WERI-Rb-1 (cell line): ENCODE data around the gene FFAR1.
"Not testable (repeated sequence)": the region's sequence is repeated elsewhere in the genome, so short reads cannot be mapped to it uniquely, and the experiment has no call there.

Experiments
- DNase-seq: peaks from one replicate; pipeline ENCODE4 v3.0.0-alpha.2; 2020
- H3K27ac ChIP-seq: fragments of 250-450 bp; sonication (Bioruptor Pico); 2 replicates; pipeline ENCODE4 v1.5.1; 2020; ENCODE audit warnings: mild to moderate bottlenecking, moderate library complexity
- H3K27me3 ChIP-seq: fragments of 250-450 bp; sonication (Bioruptor Pico); 2 replicates; pipeline ENCODE4 v1.5.1; 2021; ENCODE audit warnings: mild to moderate bottlenecking, low read depth, moderate library complexity; ENCODE audit not compliant: insufficient read depth, severe bottlenecking
- H3K36me3 ChIP-seq: fragments of 250-450 bp; sonication (Bioruptor Pico); 2 replicates; pipeline ENCODE4 v1.5.1; 2020; ENCODE audit warnings: mild to moderate bottlenecking, moderate library complexity
- H3K4me3 ChIP-seq: 2 replicates; pipeline ENCODE4 v1.5.1; 2011; ENCODE audit warnings: low read depth, mild to moderate bottlenecking, control low read depth, low read length
- H3K9me3 ChIP-seq: fragments of 250-450 bp; sonication (Bioruptor Pico); 2 replicates; pipeline ENCODE4 v1.5.1; 2021; ENCODE audit warnings: mild to moderate bottlenecking, moderate library complexity; ENCODE audit not compliant: severe bottlenecking
- TF ChIP-seq, protein P1 (sequence below): IDR thresholded peaks from 2 replicates; pipeline ENCODE4 v1.5.1; 2011; ENCODE audit warnings: low read depth, mild to moderate bottlenecking, control low read depth, inconsistent platforms, low read length

Gene FFAR1

DNA sequence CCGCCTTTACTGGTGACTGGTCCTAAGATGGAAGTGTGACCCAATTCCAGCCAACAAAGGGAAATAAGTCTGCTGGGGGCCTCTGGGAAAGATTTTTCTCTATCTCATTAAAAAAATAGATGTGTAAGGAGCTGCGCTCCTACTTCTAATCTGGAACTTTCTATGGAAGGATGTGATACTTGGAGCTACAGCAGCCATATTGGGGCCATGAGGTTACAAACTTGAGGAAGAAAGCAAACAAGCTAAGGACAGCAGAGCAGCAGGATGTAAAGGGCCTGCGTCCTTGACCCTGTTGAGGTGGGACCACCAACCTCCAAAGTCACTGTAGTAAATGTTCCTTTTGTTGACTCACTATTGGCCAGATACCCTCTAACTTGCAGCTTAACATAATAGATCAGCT is 30.7 kb downstream of the FFAR1 start:
- H3K27me3 ChIP-seq: no peaks in the 10 kb centered on the region

DNA sequence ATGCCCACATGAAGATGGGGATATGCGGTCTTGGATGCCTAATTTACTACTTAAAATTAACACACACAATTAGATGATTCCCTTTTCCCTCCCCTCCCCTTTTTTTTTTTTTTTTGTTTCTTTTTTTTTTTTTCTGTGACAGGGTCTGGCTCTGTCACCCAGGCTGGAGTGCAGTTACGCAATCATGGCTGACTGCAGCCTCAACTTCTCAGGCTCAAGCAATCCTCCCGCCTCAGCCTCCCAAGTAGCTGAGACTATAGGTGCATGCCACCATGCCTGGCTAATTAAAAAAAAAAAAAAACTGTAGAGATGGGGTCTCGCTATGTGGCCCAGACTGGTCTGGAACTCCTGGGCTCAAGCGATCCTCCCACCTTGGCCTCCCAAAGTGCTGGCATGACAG is 31.8 kb downstream of the FFAR1 start:
- not testable (repeated sequence) for DNase-seq, H3K27me3 ChIP-seq, H3K4me3 ChIP-seq, H3K9me3 ChIP-seq, H3K27ac ChIP-seq, H3K36me3 ChIP-seq

More for the DNA sequence above, 30.7 kb downstream of the FFAR1 start:
- Histone ChIP-seq H3K9me3 (no peaks in the 10 kb centered on the region), H3K27ac (no peak overlapping the region), H3K4me3 (no peak overlapping the region), H3K36me3 (no peaks in the 10 kb centered on the region)
- TF ChIP-seq, protein P1, sequence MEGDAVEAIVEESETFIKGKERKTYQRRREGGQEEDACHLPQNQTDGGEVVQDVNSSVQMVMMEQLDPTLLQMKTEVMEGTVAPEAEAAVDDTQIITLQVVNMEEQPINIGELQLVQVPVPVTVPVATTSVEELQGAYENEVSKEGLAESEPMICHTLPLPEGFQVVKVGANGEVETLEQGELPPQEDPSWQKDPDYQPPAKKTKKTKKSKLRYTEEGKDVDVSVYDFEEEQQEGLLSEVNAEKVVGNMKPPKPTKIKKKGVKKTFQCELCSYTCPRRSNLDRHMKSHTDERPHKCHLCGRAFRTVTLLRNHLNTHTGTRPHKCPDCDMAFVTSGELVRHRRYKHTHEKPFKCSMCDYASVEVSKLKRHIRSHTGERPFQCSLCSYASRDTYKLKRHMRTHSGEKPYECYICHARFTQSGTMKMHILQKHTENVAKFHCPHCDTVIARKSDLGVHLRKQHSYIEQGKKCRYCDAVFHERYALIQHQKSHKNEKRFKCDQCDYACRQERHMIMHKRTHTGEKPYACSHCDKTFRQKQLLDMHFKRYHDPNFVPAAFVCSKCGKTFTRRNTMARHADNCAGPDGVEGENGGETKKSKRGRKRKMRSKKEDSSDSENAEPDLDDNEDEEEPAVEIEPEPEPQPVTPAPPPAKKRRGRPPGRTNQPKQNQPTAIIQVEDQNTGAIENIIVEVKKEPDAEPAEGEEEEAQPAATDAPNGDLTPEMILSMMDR: no peak
- no peak for DNase-seq

DNA sequence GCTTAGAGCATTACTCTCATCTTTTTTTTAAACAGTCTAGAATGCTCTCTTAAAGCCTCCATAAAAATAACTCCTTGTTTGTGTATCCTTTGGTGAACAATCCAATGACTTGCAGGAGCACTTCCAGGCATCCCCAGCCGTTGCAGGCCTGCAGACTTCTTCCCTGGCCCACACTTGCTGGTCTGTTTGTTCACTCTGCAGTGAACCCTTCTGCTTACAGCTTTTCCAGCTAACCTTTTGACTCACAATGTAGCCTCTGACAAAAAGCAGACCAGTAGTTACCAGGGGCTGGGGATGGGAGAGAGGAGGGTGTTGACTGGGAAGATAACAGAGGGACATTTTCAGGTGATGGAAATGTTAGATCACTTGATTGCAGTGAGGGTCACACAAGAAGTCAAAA is 32.3 kb downstream of the FFAR1 start:
- Histone ChIP-seq H3K27me3 (no peaks in the 10 kb centered on the region), H3K4me3 (no peak overlapping the region), H3K36me3 (no peaks in the 10 kb centered on the region), H3K9me3 (no peaks in the 10 kb centered on the region), H3K27ac (no peak overlapping the region)
- DNase-seq: no peak
- TF ChIP-seq, protein P1: no peak

GRCh38 chr19:35380450-35381124 is 32.9 kb downstream of the FFAR1 start:
- Histone ChIP-seq H3K4me3 (no peak overlapping the region), H3K9me3 (peaks cover 6% of the 10 kb centered on the region), H3K27ac (no peak overlapping the region), H3K27me3 (no peaks in the 10 kb centered on the region), H3K36me3 (no peaks in the 10 kb centered on the region)
- DNase-seq: no peak
- TF ChIP-seq, protein P1: no peak

DNA sequence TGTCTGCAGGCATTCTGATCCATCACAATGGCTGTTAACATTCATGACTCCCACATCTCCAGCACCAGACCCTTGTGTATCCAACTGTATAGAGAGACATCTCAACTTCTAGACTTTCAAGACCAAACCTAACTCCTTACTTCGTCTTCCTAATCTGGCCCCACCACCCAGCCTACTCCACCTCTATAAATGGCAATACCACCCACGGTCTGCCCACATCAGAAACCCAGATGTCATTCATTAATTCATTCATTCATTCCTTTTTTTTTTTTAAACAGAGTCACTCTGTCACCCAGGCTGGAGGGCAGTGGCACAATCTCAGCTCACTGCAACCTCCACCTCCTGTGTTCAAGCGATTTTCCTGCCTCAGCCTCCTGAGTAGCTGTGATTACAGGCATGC is 33.6 kb downstream of the FFAR1 start:
- peaks cover 11% of the 10 kb centered on the region for H3K9me3 ChIP-seq
- no peak for DNase-seq
- TF ChIP-seq, protein P1: no peak
- no peak overlapping the region for H3K4me3 ChIP-seq
- no peaks in the 10 kb centered on the region for H3K27me3 ChIP-seq
- H3K27ac ChIP-seq: no peak overlapping the region
- no peaks in the 10 kb centered on the region for H3K36me3 ChIP-seq

- Histone ChIP-seq H3K27me3 (no peaks in the 10 kb centered on the region), H3K36me3 (no peaks in the 10 kb centered on the region), H3K4me3 (no peak overlapping the region), H3K9me3 (peaks cover 12% of the 10 kb centered on the region), H3K27ac (no peak overlapping the region)
- TF ChIP-seq, protein P1: no peak
- DNase-seq: no peak
Observed at GRCh38 chr19:35381926-35382325, 34.2 kb downstream of the FFAR1 start.
